Endothelial cell (in vitro differentiated cells): ENCODE data around the gene TRIM65. TPM values are rescaled to one million over a fixed set of nuclear protein-coding genes. Genes with fewer than 3 reads are reported as not detected.
A peak's percentile ranks its signal among the peaks of the same experiment; 100 is the strongest.

ENCODE experiments used
- DNase-seq: peaks from one replicate; pipeline ENCODE4 v3.0.0; 2021; ENCODE audit warnings: low spot score
- H3K27ac Mint-ChIP-seq: one replicate; pipeline ENCODE4 v1.8.0; 2021; ENCODE audit warnings: mixed read lengths, inconsistent platforms; ENCODE audit not compliant: unreplicated experiment
- H3K27me3 Mint-ChIP-seq: one replicate; pipeline ENCODE4 v1.8.0; 2021; ENCODE audit warnings: mild to moderate bottlenecking, moderate library complexity, mixed read lengths, inconsistent platforms; ENCODE audit not compliant: unreplicated experiment
- H3K36me3 Mint-ChIP-seq: one replicate; pipeline ENCODE4 v1.8.0; 2021; ENCODE audit warnings: mild to moderate bottlenecking, low read depth, mixed read lengths, inconsistent platforms; ENCODE audit not compliant: unreplicated experiment
- H3K4me1 Mint-ChIP-seq: one replicate; pipeline ENCODE4 v1.8.0; 2021; ENCODE audit warnings: mild to moderate bottlenecking, mixed read lengths, inconsistent platforms; ENCODE audit not compliant: unreplicated experiment
- H3K4me3 Mint-ChIP-seq: one replicate; pipeline ENCODE4 v1.8.0; 2021; ENCODE audit warnings: mild to moderate bottlenecking, mixed read lengths, inconsistent platforms; ENCODE audit not compliant: unreplicated experiment
- H3K9me3 Mint-ChIP-seq: one replicate; pipeline ENCODE4 v1.8.0; 2021; ENCODE audit warnings: mixed read lengths, inconsistent platforms; ENCODE audit not compliant: unreplicated experiment
- total RNA-seq: library from RNA; stranded (reverse); fragmentation: NEBNext Ultra II Directional; extraction: Animal tissue kit (Norgen Biotek cat#: 25700); gene quantifications from one replicate; pipeline ENCODE4 v1.2.1, GENCODE V29; 2021; ENCODE audit not compliant: unreplicated experiment
- TF ChIP-seq, protein P1 (sequence below): fragments of 200-600 bp; sonication (generic); IDR thresholded peaks from one replicate; pipeline ENCODE4 v1.5.0; 2021; ENCODE audit warnings: antibody characterized with exemption; ENCODE audit not compliant: unreplicated experiment

The TRIM65 gene
- total RNA-seq, 1 donor from 2014 or later, result 14.1 TPM

GRCh38 chr17:75846692-75847613, 49.8 kb downstream of the TRIM65 start:
- no peak for DNase-seq
- Mint-ChIP-seq H3K4me3 (no peak overlapping the region), H3K36me3 (peaks cover 20% of the 10 kb centered on the region), H3K9me3 (no peaks in the 10 kb centered on the region), H3K27me3 (peaks cover 7% of the 10 kb centered on the region), H3K27ac (no peak overlapping the region), H3K4me1 (peaks cover 38% of the 10 kb centered on the region)
- TF ChIP-seq, protein P1, sequence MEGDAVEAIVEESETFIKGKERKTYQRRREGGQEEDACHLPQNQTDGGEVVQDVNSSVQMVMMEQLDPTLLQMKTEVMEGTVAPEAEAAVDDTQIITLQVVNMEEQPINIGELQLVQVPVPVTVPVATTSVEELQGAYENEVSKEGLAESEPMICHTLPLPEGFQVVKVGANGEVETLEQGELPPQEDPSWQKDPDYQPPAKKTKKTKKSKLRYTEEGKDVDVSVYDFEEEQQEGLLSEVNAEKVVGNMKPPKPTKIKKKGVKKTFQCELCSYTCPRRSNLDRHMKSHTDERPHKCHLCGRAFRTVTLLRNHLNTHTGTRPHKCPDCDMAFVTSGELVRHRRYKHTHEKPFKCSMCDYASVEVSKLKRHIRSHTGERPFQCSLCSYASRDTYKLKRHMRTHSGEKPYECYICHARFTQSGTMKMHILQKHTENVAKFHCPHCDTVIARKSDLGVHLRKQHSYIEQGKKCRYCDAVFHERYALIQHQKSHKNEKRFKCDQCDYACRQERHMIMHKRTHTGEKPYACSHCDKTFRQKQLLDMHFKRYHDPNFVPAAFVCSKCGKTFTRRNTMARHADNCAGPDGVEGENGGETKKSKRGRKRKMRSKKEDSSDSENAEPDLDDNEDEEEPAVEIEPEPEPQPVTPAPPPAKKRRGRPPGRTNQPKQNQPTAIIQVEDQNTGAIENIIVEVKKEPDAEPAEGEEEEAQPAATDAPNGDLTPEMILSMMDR, result no peak

GRCh38 chr17:75845933-75846691, 50.6 kb downstream of the TRIM65 start:
- no peak for DNase-seq
- TF ChIP-seq, protein P1, result no peak
- peaks cover 38% of the 10 kb centered on the region for H3K4me1 Mint-ChIP-seq
- peaks cover 15% of the 10 kb centered on the region for H3K36me3 Mint-ChIP-seq
- H3K27ac Mint-ChIP-seq, result peak overlapping the region; percentile 93
- H3K27me3 Mint-ChIP-seq, result peaks cover 9% of the 10 kb centered on the region
- no peaks in the 10 kb centered on the region for H3K9me3 Mint-ChIP-seq
- H3K4me3 Mint-ChIP-seq, result peak overlapping the region; percentile 59

GRCh38 chr17:75845058-75845711, 51.6 kb downstream of the TRIM65 start:
- H3K27me3 Mint-ChIP-seq, result peaks cover 7% of the 10 kb centered on the region
- TF ChIP-seq, protein P1, result peak; percentile 81
- H3K4me3 Mint-ChIP-seq, result peak overlapping the region; percentile 59
- H3K4me1 Mint-ChIP-seq, result peaks cover 38% of the 10 kb centered on the region
- H3K36me3 Mint-ChIP-seq, result peaks cover 15% of the 10 kb centered on the region
- peak overlapping the region; percentile 93 for H3K27ac Mint-ChIP-seq
- H3K9me3 Mint-ChIP-seq, result no peaks in the 10 kb centered on the region
- DNase-seq, result peak; percentile 70

- no peak for DNase-seq
- peaks cover 12% of the 10 kb centered on the region for H3K36me3 Mint-ChIP-seq
- H3K4me1 Mint-ChIP-seq, result peaks cover 35% of the 10 kb centered on the region
- H3K27ac Mint-ChIP-seq, result no peak overlapping the region
- no peaks in the 10 kb centered on the region for H3K9me3 Mint-ChIP-seq
- H3K27me3 Mint-ChIP-seq, result peaks cover 7% of the 10 kb centered on the region
- TF ChIP-seq, protein P1, result no peak
- no peak overlapping the region for H3K4me3 Mint-ChIP-seq
Observed at GRCh38 chr17:75844530-75845057, 52.2 kb downstream of the TRIM65 start.
